PC-9 (cell line): ENCODE measurements around the gene NATD1. TPM values are rescaled to one million over a fixed set of nuclear protein-coding genes. Genes with fewer than 3 reads are reported as not detected.
"Not testable (repeated sequence)": the region's sequence is repeated elsewhere in the genome, so short reads cannot be mapped to it uniquely, and the experiment has no call there.

Source experiments
- BruUV-seq: library from RNA; stranded (reverse); fragments of 400-500 nt; replicated peaks from 2 replicates; lab custom pipeline; 2021; lab: Mats Ljungman, UMichigan
- CTCF ChIA-PET: fragments of 300-600 bp; sonication (Branson Sonifier 250); formaldehyde crosslinking; loops from one replicate; lab custom pipeline; 2022; ENCODE audit warnings: antibody characterized with exemption; lab: Charles Lee
- POLR2A ChIA-PET: fragments of 300-600 bp; sonication (Branson Sonifier 250); formaldehyde crosslinking; loops from one replicate; lab custom pipeline; 2022; ENCODE audit warnings: antibody characterized with exemption; ENCODE audit not compliant: unreplicated experiment; lab: Charles Lee
- DNase-seq, 2 experiments: peaks; one replicate each; pipeline versions ENCODE4 v3.0.0 to v3.0.0-alpha.2; 2015 to 2022; ENCODE audit warnings: mixed read lengths in 1 of 2
- H2AFZ ChIP-seq: fragments of 200-600 bp; sonication (generic); 2 replicates; pipeline ENCODE4 v1.8.1; 2017; ENCODE audit warnings: antibody characterized with exemption
- H3F3A ChIP-seq: fragments of 200-600 bp; sonication (generic); 2 replicates; pipeline ENCODE4 v1.8.1; 2017; ENCODE audit warnings: antibody characterized with exemption, mild to moderate bottlenecking, low read depth; ENCODE audit not compliant: insufficient read depth
- H3K27ac ChIP-seq: fragments of 200-600 bp; sonication (generic); 2 replicates; pipeline ENCODE4 v1.6.1; 2016; ENCODE audit warnings: mixed run types
- H3K27me3 ChIP-seq: fragments of 200-600 bp; sonication (generic); 2 replicates; pipeline ENCODE4 v1.6.1; 2016; ENCODE audit warnings: low read depth, mixed run types; ENCODE audit not compliant: insufficient read depth
- H3K36me3 ChIP-seq: fragments of 200-600 bp; sonication (generic); 2 replicates; pipeline ENCODE4 v1.6.1; 2016; ENCODE audit warnings: low read depth, mixed run types
- H3K4me1 ChIP-seq: fragments of 200-600 bp; sonication (generic); replicated peaks from 2 replicates; pipeline ENCODE4 v1.6.1; 2016; ENCODE audit warnings: mixed run types; ENCODE audit not compliant: insufficient read depth
- H3K4me2 ChIP-seq: fragments of 200-600 bp; sonication (generic); 2 replicates; pipeline ENCODE4 v1.6.1; 2017; ENCODE audit warnings: mixed run types
- H3K4me3 ChIP-seq: fragments of 200-600 bp; sonication (generic); 2 replicates; pipeline ENCODE4 v1.6.1; 2016; ENCODE audit warnings: mixed run types
- H3K79me2 ChIP-seq: fragments of 200-600 bp; sonication (generic); 2 replicates; pipeline ENCODE4 v1.6.1; 2017; ENCODE audit warnings: low read depth, mixed run types
- H3K9me2 ChIP-seq: fragments of 200-600 bp; sonication (generic); 2 replicates; pipeline ENCODE4 v1.8.1; 2017; ENCODE audit warnings: mild to moderate bottlenecking; ENCODE audit not compliant: insufficient read depth
- H3K9me3 ChIP-seq: fragments of 200-600 bp; sonication (generic); 2 replicates; pipeline ENCODE4 v1.8.1; 2016; ENCODE audit warnings: low read depth; ENCODE audit not compliant: insufficient read depth
- H4K20me1 ChIP-seq: fragments of 200-600 bp; sonication (generic); 2 replicates; pipeline ENCODE4 v1.8.1; 2017; ENCODE audit not compliant: insufficient read depth
- EZH2 ChIP-seq: fragments of 200-600 bp; sonication (generic); IDR thresholded peaks from 2 replicates; pipeline ENCODE4 v1.8.0; 2017; ENCODE audit warnings: antibody characterized with exemption, low read depth
- intact Hi-C: fragments of 100-400 bp; cut with micrococcal nuclease; formaldehyde crosslinking; loops from one replicate; pipeline ENCODE4 v1.10.0; 2022; ENCODE audit not compliant: unreplicated experiment
- total RNA-seq: library from RNA; stranded (reverse); gene quantifications from 2 replicates; pipeline ENCODE4 v1.2.3, GENCODE V29; 2021
- TF ChIP-seq, protein P1 (sequence below): fragments of 200-600 bp; sonication (generic); conservative IDR thresholded peaks from 2 replicates; pipeline ENCODE4 v1.6.1; 2017; ENCODE audit warnings: mixed run types, antibody characterized with exemption, mild to moderate bottlenecking, moderate library complexity

The NATD1 gene
- total RNA-seq, 1 experiment from 2014 or later: 5.4 TPM

DNA sequence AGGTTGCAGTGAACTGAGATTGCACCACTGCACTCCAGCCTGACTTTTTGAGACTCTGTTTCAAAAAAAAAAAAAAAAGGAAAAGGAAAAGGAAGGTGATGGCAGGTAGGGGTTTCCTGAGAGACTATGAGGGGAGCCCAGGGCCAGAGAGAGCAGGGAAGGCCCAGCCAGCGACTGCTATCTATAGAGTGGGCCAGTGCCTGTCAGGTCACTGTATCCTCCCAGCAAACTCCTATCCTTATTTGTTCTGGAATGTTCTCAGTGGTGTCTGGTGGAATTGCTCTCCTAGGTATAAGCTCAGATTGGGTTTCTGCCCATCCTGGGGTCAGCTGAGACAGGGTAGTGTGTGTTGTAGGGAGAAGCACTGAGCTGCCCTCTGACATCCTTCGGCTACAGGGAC, 24.4 kb downstream of the NATD1 start:
- POLR2A ChIA-PET: no interaction called here

DNA sequence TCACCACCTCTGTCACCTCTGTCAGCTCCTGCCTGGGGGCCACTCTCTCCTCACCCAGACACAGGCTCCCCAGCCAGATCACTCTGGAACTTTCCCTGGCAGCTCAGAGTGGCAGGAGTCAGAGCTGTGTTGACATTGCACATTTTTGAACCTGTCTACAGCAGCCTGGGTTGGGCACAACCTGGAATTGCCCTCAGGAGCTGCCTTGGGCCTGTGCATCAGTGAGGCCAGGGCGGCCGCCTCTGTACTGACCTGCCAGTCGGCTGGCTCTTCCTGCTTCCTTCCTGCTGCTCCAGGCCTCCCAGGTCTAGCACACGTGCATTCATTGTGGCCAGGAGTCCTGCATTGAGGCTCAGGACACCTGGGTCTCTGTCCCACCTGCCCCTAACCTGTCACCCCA, 25.1 kb downstream of the NATD1 start:
- H3K9me2 ChIP-seq: no peaks in the 10 kb centered on the region
- no peak overlapping the region for H3K4me2 ChIP-seq
- no peaks in the 10 kb centered on the region for H4K20me1 ChIP-seq
- H3K79me2 ChIP-seq: no peaks in the 10 kb centered on the region
- no peaks in the 10 kb centered on the region for H3K27me3 ChIP-seq
- CTCF ChIA-PET: no interaction called here
- no peaks in the 10 kb centered on the region for H3F3A ChIP-seq
- DNase-seq: peak in 1 of 2 experiments; percentile 47
- H3K4me3 ChIP-seq: no peak overlapping the region
- intact Hi-C loops: no loop called here
- no peak for TF ChIP-seq EZH2
- TF ChIP-seq, protein P1, sequence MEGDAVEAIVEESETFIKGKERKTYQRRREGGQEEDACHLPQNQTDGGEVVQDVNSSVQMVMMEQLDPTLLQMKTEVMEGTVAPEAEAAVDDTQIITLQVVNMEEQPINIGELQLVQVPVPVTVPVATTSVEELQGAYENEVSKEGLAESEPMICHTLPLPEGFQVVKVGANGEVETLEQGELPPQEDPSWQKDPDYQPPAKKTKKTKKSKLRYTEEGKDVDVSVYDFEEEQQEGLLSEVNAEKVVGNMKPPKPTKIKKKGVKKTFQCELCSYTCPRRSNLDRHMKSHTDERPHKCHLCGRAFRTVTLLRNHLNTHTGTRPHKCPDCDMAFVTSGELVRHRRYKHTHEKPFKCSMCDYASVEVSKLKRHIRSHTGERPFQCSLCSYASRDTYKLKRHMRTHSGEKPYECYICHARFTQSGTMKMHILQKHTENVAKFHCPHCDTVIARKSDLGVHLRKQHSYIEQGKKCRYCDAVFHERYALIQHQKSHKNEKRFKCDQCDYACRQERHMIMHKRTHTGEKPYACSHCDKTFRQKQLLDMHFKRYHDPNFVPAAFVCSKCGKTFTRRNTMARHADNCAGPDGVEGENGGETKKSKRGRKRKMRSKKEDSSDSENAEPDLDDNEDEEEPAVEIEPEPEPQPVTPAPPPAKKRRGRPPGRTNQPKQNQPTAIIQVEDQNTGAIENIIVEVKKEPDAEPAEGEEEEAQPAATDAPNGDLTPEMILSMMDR: no peak
- H3K36me3 ChIP-seq: no peaks in the 10 kb centered on the region
- POLR2A ChIA-PET: no interaction called here
- no TSS peak for BruUV-seq
- no peaks in the 10 kb centered on the region for H3K4me1 ChIP-seq
- H2AFZ ChIP-seq: no peak overlapping the region
- H3K27ac ChIP-seq: no peak overlapping the region
- no peaks in the 10 kb centered on the region for H3K9me3 ChIP-seq

More for the DNA sequence above, 24.4 kb downstream of the NATD1 start:
- no peak overlapping the region for H3K4me3 ChIP-seq
- H3K4me1 ChIP-seq: no peaks in the 10 kb centered on the region
- CTCF ChIA-PET: no interaction called here
- H4K20me1 ChIP-seq: no peaks in the 10 kb centered on the region
- H3K9me3 ChIP-seq: no peaks in the 10 kb centered on the region
- no peak overlapping the region for H3K4me2 ChIP-seq
- no peak for DNase-seq
- H3K27me3 ChIP-seq: no peaks in the 10 kb centered on the region
- no peak overlapping the region for H2AFZ ChIP-seq
- BruUV-seq: no TSS peak
- no peaks in the 10 kb centered on the region for H3F3A ChIP-seq
- H3K36me3 ChIP-seq: no peaks in the 10 kb centered on the region
- no peak for TF ChIP-seq EZH2
- TF ChIP-seq, protein P1: no peak
- H3K27ac ChIP-seq: no peak overlapping the region
- intact Hi-C loops: no loop called here
- no peaks in the 10 kb centered on the region for H3K9me2 ChIP-seq
- H3K79me2 ChIP-seq: no peaks in the 10 kb centered on the region

DNA sequence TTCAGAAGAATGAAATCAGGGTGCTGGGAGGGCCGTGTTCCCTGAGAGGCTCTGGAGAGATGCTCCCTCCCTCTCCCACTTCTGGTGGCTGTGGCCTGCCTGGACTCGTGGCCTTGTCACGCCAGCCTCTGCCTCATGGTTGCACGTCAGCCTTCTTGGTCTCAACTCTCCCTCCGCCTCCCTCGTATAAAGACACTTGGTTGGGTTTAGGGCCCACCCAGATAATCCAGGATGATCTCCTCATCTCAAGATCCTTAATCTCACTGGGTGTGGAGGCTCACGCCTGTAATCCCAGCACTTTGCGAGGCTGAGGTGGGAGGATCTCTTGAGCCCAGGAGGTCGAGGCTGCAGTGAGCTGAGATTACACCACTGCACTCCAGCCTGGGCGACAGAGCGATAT, 25.9 kb downstream of the NATD1 start:
- H3K9me2 ChIP-seq, DNase-seq, H3K36me3 ChIP-seq, H3K4me3 ChIP-seq, POLR2A ChIA-PET, H2AFZ ChIP-seq, H3K27ac ChIP-seq, H4K20me1 ChIP-seq, H3K27me3 ChIP-seq, BruUV-seq, H3K4me1 ChIP-seq, CTCF ChIA-PET, H3K9me3 ChIP-seq, H3K4me2 ChIP-seq, H3F3A ChIP-seq, intact Hi-C loops, H3K79me2 ChIP-seq: not testable (repeated sequence)

DNA sequence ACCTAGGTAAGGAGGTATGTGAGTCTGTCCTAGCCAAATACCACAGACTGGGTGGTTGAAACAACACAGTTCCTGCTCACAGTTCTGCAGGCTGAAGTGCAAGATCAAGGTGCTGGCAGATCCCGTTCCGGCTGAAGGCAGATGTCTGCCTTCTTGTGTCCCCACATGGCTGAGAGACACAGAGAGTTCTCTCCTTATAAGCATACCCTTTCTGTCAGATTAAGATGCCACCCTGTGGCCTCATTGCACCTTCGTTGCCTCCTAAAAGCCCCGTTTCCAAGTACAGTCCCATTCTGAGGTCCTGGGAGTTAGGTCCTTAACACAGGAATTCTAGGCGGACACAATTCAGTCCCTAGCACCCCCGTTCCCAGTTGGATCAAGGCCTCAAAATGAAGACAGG, 30.1 kb downstream of the NATD1 start:
- Histone ChIP-seq H2AFZ (no peak overlapping the region), H3K4me1 (no peaks in the 10 kb centered on the region), H3K27ac (no peak overlapping the region), H3K9me3 (no peaks in the 10 kb centered on the region), H3K27me3 (no peaks in the 10 kb centered on the region), H3K36me3 (no peaks in the 10 kb centered on the region), H3F3A (no peaks in the 10 kb centered on the region), H3K9me2 (no peaks in the 10 kb centered on the region), H3K4me2 (no peak overlapping the region), H3K4me3 (no peak overlapping the region), H4K20me1 (no peaks in the 10 kb centered on the region), H3K79me2 (0 out of 2 replicates have a peak, but pooled peaks cover 10% of the 10 kb centered on the region)
- no peak for DNase-seq
- ChIA-PET CTCF (no interaction called here), POLR2A (no interaction called here)
- BruUV-seq: no TSS peak
- intact Hi-C loops: no loop called here
- TF ChIP-seq EZH2: no peak
- TF ChIP-seq, protein P1: no peak
